Uterus (tissue), 2 donors: Measurements from ENCODE around the gene RGS8.

Experiments
- CTCF ChIP-seq, 4 experiments: fragments of 200-600 bp in 2 of 4; fragments of 450-650 bp in 2 of 4; sonication (generic) in 2 of 4; IDR thresholded peaks; one replicate each; pipeline ENCODE4 v1.5.1; 2016 to 2019; ENCODE audit warnings: antibody characterized with exemption in 4 of 4, mild to moderate bottlenecking in 2 of 4, moderate library complexity in 1 of 4
- POLR2A ChIP-seq, 2 donors: fragments of 450-650 bp; IDR thresholded peaks; one replicate each; pipeline ENCODE4 v1.6.1; 2016; ENCODE audit warnings: antibody characterized with exemption in 2 of 2, mild to moderate bottlenecking in 1 of 2, moderate library complexity in 1 of 2

GRCh38 chr1:182656842-182657397 lies 27.5 kb downstream of the RGS8 start:
- TF ChIP-seq CTCF (IDR thresholded peaks at IDR 0.05): no peak
- TF ChIP-seq POLR2A (IDR thresholded peaks at IDR 0.05): no peak
